Esophagus squamous epithelium (tissue), 4 donors: ENCODE results near the gene WDR46.

ENCODE experiments used
- POLR2A ChIP-seq, 4 donors: fragments of 450-650 bp; IDR thresholded peaks; one replicate each; pipeline ENCODE4 v1.6.1; 2017; ENCODE audit warnings: antibody characterized with exemption in 4 of 4, mild to moderate bottlenecking in 4 of 4, moderate library complexity in 3 of 4
- TF ChIP-seq, protein P1 (sequence below), 6 experiments: fragments of 450-650 bp in 4 of 6; fragments of 200-600 bp in 2 of 6; sonication (generic) in 2 of 6; IDR thresholded peaks; one replicate each; pipeline ENCODE4 v1.5.1; 2016 to 2019; ENCODE audit warnings: antibody characterized with exemption in 6 of 6, mild to moderate bottlenecking in 4 of 6, moderate library complexity in 4 of 6

DNA sequence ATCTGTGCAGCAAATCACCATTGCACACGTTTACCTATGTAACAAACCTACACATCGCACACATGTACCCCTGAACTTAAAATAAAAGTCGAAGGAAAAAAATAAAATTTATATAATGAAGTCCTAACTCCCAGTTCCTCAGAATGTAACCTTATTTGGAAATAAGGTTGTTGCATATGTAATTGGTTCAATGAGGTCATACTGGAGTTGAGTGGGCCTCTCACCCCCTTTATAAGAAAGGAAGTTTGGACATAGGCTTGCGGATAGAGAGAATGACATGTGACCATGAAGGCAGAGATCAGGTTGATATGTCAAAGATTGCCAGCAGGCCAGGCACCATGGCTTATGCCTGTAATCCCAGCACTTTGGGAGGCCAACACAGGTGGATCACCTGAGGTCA is 44.6 kb upstream of the WDR46 start:
- TF ChIP-seq, protein P1, sequence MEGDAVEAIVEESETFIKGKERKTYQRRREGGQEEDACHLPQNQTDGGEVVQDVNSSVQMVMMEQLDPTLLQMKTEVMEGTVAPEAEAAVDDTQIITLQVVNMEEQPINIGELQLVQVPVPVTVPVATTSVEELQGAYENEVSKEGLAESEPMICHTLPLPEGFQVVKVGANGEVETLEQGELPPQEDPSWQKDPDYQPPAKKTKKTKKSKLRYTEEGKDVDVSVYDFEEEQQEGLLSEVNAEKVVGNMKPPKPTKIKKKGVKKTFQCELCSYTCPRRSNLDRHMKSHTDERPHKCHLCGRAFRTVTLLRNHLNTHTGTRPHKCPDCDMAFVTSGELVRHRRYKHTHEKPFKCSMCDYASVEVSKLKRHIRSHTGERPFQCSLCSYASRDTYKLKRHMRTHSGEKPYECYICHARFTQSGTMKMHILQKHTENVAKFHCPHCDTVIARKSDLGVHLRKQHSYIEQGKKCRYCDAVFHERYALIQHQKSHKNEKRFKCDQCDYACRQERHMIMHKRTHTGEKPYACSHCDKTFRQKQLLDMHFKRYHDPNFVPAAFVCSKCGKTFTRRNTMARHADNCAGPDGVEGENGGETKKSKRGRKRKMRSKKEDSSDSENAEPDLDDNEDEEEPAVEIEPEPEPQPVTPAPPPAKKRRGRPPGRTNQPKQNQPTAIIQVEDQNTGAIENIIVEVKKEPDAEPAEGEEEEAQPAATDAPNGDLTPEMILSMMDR (IDR thresholded peaks at IDR 0.05), result no peak
- no peak for TF ChIP-seq POLR2A (IDR thresholded peaks at IDR 0.05)
